Left lung (tissue), 10 donors: Measurements from ENCODE around the gene PDE6C. TPM values are rescaled to one million over a fixed set of nuclear protein-coding genes. Genes with fewer than 3 reads are reported as not detected.

Experiments
- ATAC-seq: fragments of 200-7000 bp; cut with Tn5 transposase; one replicate; pipeline ENCODE4 v1.9.1; 2020; ENCODE audit warnings: moderate library complexity
- DNase-seq, 4 donors: peaks; one replicate each; pipeline ENCODE4 v3.0.0-alpha.2; 2013 to 2020
- H3K27ac ChIP-seq, 2 donors: fragments of 200-600 bp; sonication (generic) in 1 of 2; one replicate each; pipeline versions ENCODE4 v1.5.0 to v1.8.0; 2020 to 2021
- H3K27me3 ChIP-seq, 2 donors: fragments of 200-600 bp; sonication (generic) in 1 of 2; one replicate each; pipeline versions ENCODE4 v1.5.0 to v1.8.0; 2020 to 2021
- H3K36me3 ChIP-seq, 2 donors: fragments of 200-600 bp; sonication (generic) in 1 of 2; one replicate each; pipeline versions ENCODE4 v1.5.0 to v1.8.0; 2020 to 2021
- H3K4me1 ChIP-seq, 2 donors: fragments of 200-600 bp; one replicate each; pipeline ENCODE4 v1.8.0; 2021
- H3K4me3 ChIP-seq, 2 donors: fragments of 200-600 bp; sonication (generic) in 1 of 2; one replicate each; pipeline versions ENCODE4 v1.5.0 to v1.8.0; 2020 to 2021; ENCODE audit warnings: mild to moderate bottlenecking in 1 of 2
- H3K9me3 ChIP-seq, 2 donors: fragments of 200-600 bp; sonication (generic) in 1 of 2; one replicate each; pipeline versions ENCODE4 v1.5.0 to v1.8.0; 2020 to 2021
- intact Hi-C, 2 donors: fragments of 100-400 bp; cut with DNase I; formaldehyde crosslinking; loops; one replicate each; pipeline versions ENCODE4 v1.11.2 to v1.14.2; 2022
- polyA plus RNA-seq, 6 donors: library from polyadenylated mRNA; unstranded; fragments of 120-200 nt; gene quantifications; one replicate each; pipeline ENCODE4 v1.2.1, GENCODE V29; 2013; ENCODE audit not compliant: insufficient read length in 6 of 6
- total RNA-seq, 2 donors: library from RNA; stranded (reverse); fragmentation: NEBNext Ultra II Directional; extraction: Animal tissue kit (Norgen Biotek cat#: 25700); gene quantifications; one replicate each; pipeline ENCODE4 v1.2.1, GENCODE V29; 2021
- TF ChIP-seq, protein P1 (sequence below), 2 donors: fragments of 200-600 bp; sonication (generic) in 1 of 2; IDR thresholded peaks; one replicate each; pipeline versions ENCODE4 v1.5.0 to v1.8.0; 2021; ENCODE audit warnings: antibody characterized with exemption in 2 of 2
- donor health status: DM: no; HTN: yes; CAD: no.
- donor health status: DM: no; HTN: no; CAD: no.

PDE6C gene
- total and polyA plus RNA-seq, 8 donors: 1.3 to 1.9 (median 1.6) TPM; not detected in 2

GRCh38 chr10:93704451-93704850, 92.1 kb downstream of the PDE6C start:
- Histone ChIP-seq H3K4me3 (no peak overlapping the region), H3K9me3 (no peaks in the 10 kb centered on the region), H3K27me3 (no peaks in the 10 kb centered on the region), H3K36me3 (peaks cover 4 to 5% of the 10 kb centered on the region in 2 donors), H3K27ac (no peak overlapping the region), H3K4me1 (peaks cover 0 to 13% of the 10 kb centered on the region in 2 donors)
- intact Hi-C loops: no loop called here
- DNase-seq (no peak), ATAC-seq (no peak)
- TF ChIP-seq, protein P1, sequence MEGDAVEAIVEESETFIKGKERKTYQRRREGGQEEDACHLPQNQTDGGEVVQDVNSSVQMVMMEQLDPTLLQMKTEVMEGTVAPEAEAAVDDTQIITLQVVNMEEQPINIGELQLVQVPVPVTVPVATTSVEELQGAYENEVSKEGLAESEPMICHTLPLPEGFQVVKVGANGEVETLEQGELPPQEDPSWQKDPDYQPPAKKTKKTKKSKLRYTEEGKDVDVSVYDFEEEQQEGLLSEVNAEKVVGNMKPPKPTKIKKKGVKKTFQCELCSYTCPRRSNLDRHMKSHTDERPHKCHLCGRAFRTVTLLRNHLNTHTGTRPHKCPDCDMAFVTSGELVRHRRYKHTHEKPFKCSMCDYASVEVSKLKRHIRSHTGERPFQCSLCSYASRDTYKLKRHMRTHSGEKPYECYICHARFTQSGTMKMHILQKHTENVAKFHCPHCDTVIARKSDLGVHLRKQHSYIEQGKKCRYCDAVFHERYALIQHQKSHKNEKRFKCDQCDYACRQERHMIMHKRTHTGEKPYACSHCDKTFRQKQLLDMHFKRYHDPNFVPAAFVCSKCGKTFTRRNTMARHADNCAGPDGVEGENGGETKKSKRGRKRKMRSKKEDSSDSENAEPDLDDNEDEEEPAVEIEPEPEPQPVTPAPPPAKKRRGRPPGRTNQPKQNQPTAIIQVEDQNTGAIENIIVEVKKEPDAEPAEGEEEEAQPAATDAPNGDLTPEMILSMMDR (IDR thresholded peaks at IDR 0.05): no peak

- Histone ChIP-seq H3K27ac (no peak overlapping the region), H3K9me3 (no peaks in the 10 kb centered on the region), H3K4me3 (no peak overlapping the region), H3K36me3 (no peaks in the 10 kb centered on the region), H3K27me3 (no peaks in the 10 kb centered on the region), H3K4me1 (peaks cover 0 to 8% of the 10 kb centered on the region in 2 donors)
- intact Hi-C loops: no loop called here
- ATAC-seq: no peak
- TF ChIP-seq, protein P1 (IDR thresholded peaks at IDR 0.05): no peak
- DNase-seq: no peak
These were observed 95.3 kb downstream of the PDE6C start for GRCh38 chr10:93707623-93708022.

- Histone ChIP-seq H3K27ac (no peak overlapping the region), H3K27me3 (no peaks in the 10 kb centered on the region), H3K4me3 (no peak overlapping the region), H3K4me1 (no peaks in the 10 kb centered on the region), H3K36me3 (no peaks in the 10 kb centered on the region), H3K9me3 (no peaks in the 10 kb centered on the region)
- TF ChIP-seq, protein P1 (IDR thresholded peaks at IDR 0.05): no peak
- ATAC-seq: no peak
- intact Hi-C loops: no loop called here
- no peak for DNase-seq
These were observed 98.1 kb downstream of the PDE6C start for GRCh38 chr10:93710333-93710909.

DNA sequence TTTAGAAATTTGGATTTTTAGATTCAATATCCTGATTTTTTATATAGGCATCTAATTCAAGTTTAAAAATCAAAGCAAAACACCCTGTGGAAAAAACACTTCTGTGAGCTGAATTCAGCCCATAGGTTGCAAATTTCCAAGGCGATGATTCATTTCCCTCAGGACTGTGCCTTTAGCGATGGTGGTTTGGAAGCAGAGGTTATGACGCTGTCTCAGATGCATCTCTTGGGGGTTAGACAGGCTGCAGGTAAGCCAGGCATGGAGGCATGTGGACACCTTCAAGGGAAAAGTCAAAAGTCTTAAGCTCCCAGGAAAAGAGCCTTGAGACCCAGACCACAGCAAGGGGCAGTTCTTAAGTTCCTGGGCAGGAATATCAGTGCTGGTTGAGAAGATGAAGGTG, 99.6 kb downstream of the PDE6C start:
- Histone ChIP-seq H3K4me1 (no peaks in the 10 kb centered on the region), H3K27ac (no peak overlapping the region), H3K4me3 (no peak overlapping the region), H3K9me3 (no peaks in the 10 kb centered on the region), H3K36me3 (no peaks in the 10 kb centered on the region), H3K27me3 (no peaks in the 10 kb centered on the region)
- TF ChIP-seq, protein P1 (IDR thresholded peaks at IDR 0.05): no peak
- DNase-seq (no peak), ATAC-seq (no peak)
- intact Hi-C loops: no loop called here

DNA sequence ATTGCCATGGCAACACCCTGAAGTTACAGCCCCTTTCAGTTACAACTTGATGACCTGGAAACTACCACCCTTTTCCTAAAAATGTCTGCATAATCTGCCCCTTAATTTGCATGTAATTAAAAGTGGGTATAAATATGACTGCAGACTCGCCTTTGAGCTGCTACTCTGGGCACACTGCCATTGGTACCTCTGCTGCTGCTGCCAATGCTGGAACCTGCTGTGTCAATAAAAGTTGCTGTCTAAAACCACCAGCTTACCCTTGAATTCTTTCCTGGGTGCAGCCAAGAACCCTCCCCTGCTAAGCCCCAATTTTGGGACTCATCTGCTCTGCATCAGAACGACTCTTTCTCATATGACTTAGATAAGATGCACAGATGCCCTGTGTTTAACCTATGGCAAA, 100.3 kb downstream of the PDE6C start:
- no peaks in the 10 kb centered on the region for H3K36me3 ChIP-seq
- H3K4me1 ChIP-seq: no peaks in the 10 kb centered on the region
- H3K27me3 ChIP-seq: no peaks in the 10 kb centered on the region
- H3K9me3 ChIP-seq: no peaks in the 10 kb centered on the region
- DNase-seq (no peak), ATAC-seq (no peak)
- intact Hi-C loops: no loop called here
- TF ChIP-seq, protein P1 (IDR thresholded peaks at IDR 0.05): no peak
- no peak overlapping the region for H3K4me3 ChIP-seq
- no peak overlapping the region for H3K27ac ChIP-seq
